Measurements from ENCODE around the gene FGF9. TPM values are rescaled to one million over a fixed set of nuclear protein-coding genes. Genes with fewer than 3 reads are reported as not detected.
A peak's percentile ranks its signal among the peaks of the same experiment; 100 is the strongest.

The FGF9 gene
- total and polyA plus RNA-seq, 10 of the 15 experiments (the other 5 are each of a cell fraction or from before 2014, with no cell fraction given) = 0.05 to 1.5 (median 0.83) TPM

DNA sequence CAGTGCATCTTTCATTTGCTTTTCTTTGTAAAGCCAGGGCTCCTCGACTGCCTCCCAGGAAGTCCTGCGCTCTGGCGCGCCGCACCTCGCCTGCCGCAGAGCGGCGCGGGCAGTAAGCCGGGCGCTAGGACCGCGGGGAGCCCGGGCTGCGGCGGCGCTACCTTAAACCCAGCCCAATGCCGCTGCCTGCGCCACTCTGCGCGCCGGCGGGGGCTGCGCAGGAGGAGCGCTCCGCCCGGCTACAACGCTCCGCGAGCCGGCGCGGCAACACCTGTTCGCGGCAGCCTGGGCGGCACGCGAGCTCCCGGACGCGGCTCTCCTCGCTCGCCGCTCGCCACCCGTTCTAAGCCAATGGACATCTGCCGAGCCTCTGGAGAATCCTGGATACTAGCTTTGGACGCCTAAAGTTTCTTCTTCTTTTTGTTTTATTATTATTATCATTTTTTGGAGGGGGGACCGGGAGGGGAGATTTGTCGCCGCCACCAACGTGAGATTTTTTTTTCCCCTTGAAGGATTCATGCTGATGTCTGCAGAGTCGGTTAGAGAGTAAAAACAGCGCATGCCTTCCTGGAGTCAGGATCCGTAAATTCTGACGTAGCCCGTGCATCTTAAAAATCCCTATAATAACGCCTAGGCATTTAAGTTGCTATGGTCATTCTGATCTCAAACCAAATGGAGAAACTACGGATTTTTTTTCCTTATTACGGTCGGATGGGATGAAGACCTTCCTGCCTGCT is at the start of gene FGF9 (continued):
- TF ChIP-seq, protein P1, sequence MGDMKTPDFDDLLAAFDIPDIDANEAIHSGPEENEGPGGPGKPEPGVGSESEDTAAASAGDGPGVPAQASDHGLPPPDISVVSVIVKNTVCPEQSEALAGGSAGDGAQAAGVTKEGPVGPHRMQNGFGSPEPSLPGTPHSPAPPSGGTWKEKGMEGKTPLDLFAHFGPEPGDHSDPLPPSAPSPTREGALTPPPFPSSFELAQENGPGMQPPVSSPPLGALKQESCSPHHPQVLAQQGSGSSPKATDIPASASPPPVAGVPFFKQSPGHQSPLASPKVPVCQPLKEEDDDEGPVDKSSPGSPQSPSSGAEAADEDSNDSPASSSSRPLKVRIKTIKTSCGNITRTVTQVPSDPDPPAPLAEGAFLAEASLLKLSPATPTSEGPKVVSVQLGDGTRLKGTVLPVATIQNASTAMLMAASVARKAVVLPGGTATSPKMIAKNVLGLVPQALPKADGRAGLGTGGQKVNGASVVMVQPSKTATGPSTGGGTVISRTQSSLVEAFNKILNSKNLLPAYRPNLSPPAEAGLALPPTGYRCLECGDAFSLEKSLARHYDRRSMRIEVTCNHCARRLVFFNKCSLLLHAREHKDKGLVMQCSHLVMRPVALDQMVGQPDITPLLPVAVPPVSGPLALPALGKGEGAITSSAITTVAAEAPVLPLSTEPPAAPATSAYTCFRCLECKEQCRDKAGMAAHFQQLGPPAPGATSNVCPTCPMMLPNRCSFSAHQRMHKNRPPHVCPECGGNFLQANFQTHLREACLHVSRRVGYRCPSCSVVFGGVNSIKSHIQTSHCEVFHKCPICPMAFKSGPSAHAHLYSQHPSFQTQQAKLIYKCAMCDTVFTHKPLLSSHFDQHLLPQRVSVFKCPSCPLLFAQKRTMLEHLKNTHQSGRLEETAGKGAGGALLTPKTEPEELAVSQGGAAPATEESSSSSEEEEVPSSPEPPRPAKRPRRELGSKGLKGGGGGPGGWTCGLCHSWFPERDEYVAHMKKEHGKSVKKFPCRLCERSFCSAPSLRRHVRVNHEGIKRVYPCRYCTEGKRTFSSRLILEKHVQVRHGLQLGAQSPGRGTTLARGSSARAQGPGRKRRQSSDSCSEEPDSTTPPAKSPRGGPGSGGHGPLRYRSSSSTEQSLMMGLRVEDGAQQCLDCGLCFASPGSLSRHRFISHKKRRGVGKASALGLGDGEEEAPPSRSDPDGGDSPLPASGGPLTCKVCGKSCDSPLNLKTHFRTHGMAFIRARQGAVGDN (IDR thresholded peaks at IDR 0.05) = peak; percentile 45; the same call in 1 of the 2 replicates
- TF ChIP-seq, protein P2, sequence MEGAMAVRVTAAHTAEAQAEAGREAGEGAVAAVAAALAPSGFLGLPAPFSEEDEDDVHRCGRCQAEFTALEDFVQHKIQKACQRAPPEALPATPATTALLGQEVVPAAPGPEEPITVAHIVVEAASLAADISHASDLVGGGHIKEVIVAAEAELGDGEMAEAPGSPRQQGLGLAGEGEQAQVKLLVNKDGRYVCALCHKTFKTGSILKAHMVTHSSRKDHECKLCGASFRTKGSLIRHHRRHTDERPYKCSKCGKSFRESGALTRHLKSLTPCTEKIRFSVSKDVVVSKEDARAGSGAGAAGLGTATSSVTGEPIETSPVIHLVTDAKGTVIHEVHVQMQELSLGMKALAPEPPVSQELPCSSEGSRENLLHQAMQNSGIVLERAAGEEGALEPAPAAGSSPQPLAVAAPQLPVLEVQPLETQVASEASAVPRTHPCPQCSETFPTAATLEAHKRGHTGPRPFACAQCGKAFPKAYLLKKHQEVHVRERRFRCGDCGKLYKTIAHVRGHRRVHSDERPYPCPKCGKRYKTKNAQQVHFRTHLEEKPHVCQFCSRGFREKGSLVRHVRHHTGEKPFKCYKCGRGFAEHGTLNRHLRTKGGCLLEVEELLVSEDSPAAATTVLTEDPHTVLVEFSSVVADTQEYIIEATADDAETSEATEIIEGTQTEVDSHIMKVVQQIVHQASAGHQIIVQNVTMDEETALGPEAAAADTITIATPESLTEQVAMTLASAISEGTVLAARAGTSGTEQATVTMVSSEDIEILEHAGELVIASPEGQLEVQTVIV (IDR thresholded peaks at IDR 0.05; ENCODE audit: borderline replicate concordance, partially characterized antibody) = peak; percentile 26
- TF ChIP-seq CTCF (IDR thresholded peaks at IDR 0.05 in 2 of 3, conservative IDR thresholded peaks at IDR 0.05 in 1 of 3; ENCODE audit: control insufficient read depth in 2 of 3, extremely low read depth in 1 of 3, insufficient read depth in 1 of 3, low read depth in 3 of 3, low read length in 3 of 3) (0 out of 6 replicates have a peak, but pooled peaks of 1 of the 3 experiments have one; percentile 6), CREM (IDR thresholded peaks at IDR 0.05; ENCODE audit: low read depth) (peak; percentile 19; the same call in 1 of the 2 replicates), YY1 (IDR thresholded peaks at IDR 0.05; ENCODE audit: low read depth, low read length) (peak; percentile 76), POLR2A (IDR thresholded peaks at IDR 0.05; ENCODE audit: low read depth, low read length) (peak; percentile 77), TCF12 (IDR thresholded peaks at IDR 0.05; ENCODE audit: low read depth, low read length) (peak; percentile 90), IKZF1 (conservative IDR thresholded peaks at IDR 0.05) (peak; percentile 76), RELA (IDR thresholded peaks at IDR 0.05; ENCODE audit: borderline replicate concordance, partially characterized antibody) (peak; percentile 43), BHLHE40 (IDR thresholded peaks at IDR 0.05; ENCODE audit: borderline replicate concordance in 1 of 2, low read depth in 2 of 2, low read length in 1 of 2) (peak; percentile 83 to 94), MLLT1 (IDR thresholded peaks at IDR 0.05) (no peak), TCF7 (IDR thresholded peaks at IDR 0.05; ENCODE audit: borderline replicate concordance) (no peak), MEF2A (IDR thresholded peaks at IDR 0.05; ENCODE audit: insufficient read depth, low read depth, low read length) (0 out of 2 replicates have a peak, but pooled peaks have one; percentile 26), SUZ12 (IDR thresholded peaks at IDR 0.05; ENCODE audit: unreplicated experiment) (no peak), PAX5 (IDR thresholded peaks at IDR 0.05; ENCODE audit: borderline replicate concordance, low read depth, low read length) (peak; percentile 47; the same call in 1 of the 2 replicates), HCFC1 (IDR thresholded peaks at IDR 0.05; ENCODE audit: low read length) (no peak), SP1 (IDR thresholded peaks at IDR 0.05; ENCODE audit: low read depth, low read length) (peak; percentile 85)
- TF ChIP-seq, protein P3, sequence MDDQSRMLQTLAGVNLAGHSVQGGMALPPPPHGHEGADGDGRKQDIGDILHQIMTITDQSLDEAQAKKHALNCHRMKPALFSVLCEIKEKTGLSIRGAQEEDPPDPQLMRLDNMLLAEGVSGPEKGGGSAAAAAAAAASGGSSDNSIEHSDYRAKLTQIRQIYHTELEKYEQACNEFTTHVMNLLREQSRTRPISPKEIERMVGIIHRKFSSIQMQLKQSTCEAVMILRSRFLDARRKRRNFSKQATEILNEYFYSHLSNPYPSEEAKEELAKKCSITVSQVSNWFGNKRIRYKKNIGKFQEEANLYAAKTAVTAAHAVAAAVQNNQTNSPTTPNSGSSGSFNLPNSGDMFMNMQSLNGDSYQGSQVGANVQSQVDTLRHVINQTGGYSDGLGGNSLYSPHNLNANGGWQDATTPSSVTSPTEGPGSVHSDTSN (IDR thresholded peaks at IDR 0.05; ENCODE audit: insufficient replicate concordance, low read depth, low read length) = peak; percentile 6

All from GM12878 (cell line).